ENCODE data around the gene ERGIC1.
"Not testable (repeated sequence)": the region's sequence is repeated elsewhere in the genome, so short reads cannot be mapped to it uniquely, and the experiment has no call there.

Gene ERGIC1

GRCh38 chr5:172799416-172799815 lies 34.6 kb upstream of the ERGIC1 start:
- no peak for DNase-seq (ENCODE audit: low read depth, low spot score)
- peak overlapping the region; percentile 99 for H3K27ac ChIP-seq

GRCh38 chr5:172800088-172800551 lies 33.9 kb upstream of the ERGIC1 start:
- peak; percentile 91 for DNase-seq (ENCODE audit: low read depth, low spot score)
- peak overlapping the region; percentile 99 for H3K27ac ChIP-seq

GRCh38 chr5:172801179-172801671 lies 32.8 kb upstream of the ERGIC1 start:
- DNase-seq (ENCODE audit: low read depth, low spot score), result peak; percentile 87

GRCh38 chr5:172802112-172802511 lies 31.9 kb upstream of the ERGIC1 start:
- DNase-seq (ENCODE audit: low read depth, low spot score), result no peak
- peak overlapping the region; percentile 99 for H3K27ac ChIP-seq

More at GRCh38 chr5:172801179-172801671, 32.8 kb upstream of the ERGIC1 start:
- H3K27ac ChIP-seq, result peak overlapping the region; percentile 99

- peak overlapping the region; percentile 99 for H3K27ac ChIP-seq
- no peak for DNase-seq (ENCODE audit: low read depth, low spot score)
These were observed 31.4 kb upstream of the ERGIC1 start for GRCh38 chr5:172802567-172803176.

GRCh38 chr5:172805018-172805683 lies 28.9 kb upstream of the ERGIC1 start:
- H3K27ac ChIP-seq, result no peak overlapping the region
- DNase-seq (ENCODE audit: low read depth, low spot score), result no peak

- H3K27ac ChIP-seq, result peak overlapping the region; percentile 78
These were observed 28.3 kb upstream of the ERGIC1 start for GRCh38 chr5:172805736-172806255.

GRCh38 chr5:172806897-172807672 lies 27.0 kb upstream of the ERGIC1 start:
- DNase-seq (ENCODE audit: low read depth, low spot score), result peak; percentile 75
- H3K27ac ChIP-seq, result peak overlapping the region; percentile 78

More at GRCh38 chr5:172805736-172806255, 28.3 kb upstream of the ERGIC1 start:
- no peak for DNase-seq (ENCODE audit: low read depth, low spot score)

- DNase-seq (ENCODE audit: low read depth, low spot score), result no peak
- H3K27ac ChIP-seq, result peak overlapping the region; percentile 78
These were observed 26.2 kb upstream of the ERGIC1 start for GRCh38 chr5:172807766-172808311.

- no peak for DNase-seq (ENCODE audit: low read depth, low spot score)
- H3K27ac ChIP-seq, result no peak overlapping the region
These were observed 24.3 kb upstream of the ERGIC1 start for GRCh38 chr5:172809774-172810173.

GRCh38 chr5:172810996-172811395 lies 23.1 kb upstream of the ERGIC1 start:
- not testable (repeated sequence) for H3K27ac ChIP-seq; DNase-seq (ENCODE audit: low read depth, low spot score)

GRCh38 chr5:172815631-172816030 lies 18.4 kb upstream of the ERGIC1 start:
- no peak overlapping the region for H3K27ac ChIP-seq
- no peak for DNase-seq (ENCODE audit: low read depth, low spot score)

GRCh38 chr5:172816925-172817562 lies 17.0 kb upstream of the ERGIC1 start:
- H3K27ac ChIP-seq, result peak overlapping the region; percentile 52
- DNase-seq (ENCODE audit: low read depth, low spot score), result peak; percentile 79

- peak overlapping the region; percentile 52 for H3K27ac ChIP-seq
- DNase-seq (ENCODE audit: low read depth, low spot score), result no peak
These were observed 16.4 kb upstream of the ERGIC1 start for GRCh38 chr5:172817664-172818063.

GRCh38 chr5:172818081-172818480 lies 16.0 kb upstream of the ERGIC1 start:
- DNase-seq (ENCODE audit: low read depth, low spot score), result no peak
- H3K27ac ChIP-seq, result no peak overlapping the region

GRCh38 chr5:172819569-172819968 lies 14.5 kb upstream of the ERGIC1 start:
- peak overlapping the region; percentile 88 for H3K27ac ChIP-seq
- DNase-seq (ENCODE audit: low read depth, low spot score), result no peak

GRCh38 chr5:172820046-172820767 lies 13.8 kb upstream of the ERGIC1 start:
- H3K27ac ChIP-seq, result peak overlapping the region; percentile 88
- peak; percentile 99 for DNase-seq (ENCODE audit: low read depth, low spot score)

- DNase-seq (ENCODE audit: low read depth, low spot score), result no peak
- peak overlapping the region; percentile 88 for H3K27ac ChIP-seq
These were observed 12.6 kb upstream of the ERGIC1 start for GRCh38 chr5:172821340-172821985.

Data from epithelial cell of prostate (primary cell).